Neural cell (in vitro differentiated cells): Measurements from ENCODE around the gene ATP5PF. TPM values are rescaled to one million over a fixed set of nuclear protein-coding genes. Genes with fewer than 3 reads are reported as not detected.

ENCODE experiments used
- H2AFZ ChIP-seq: fragments of 200-600, 300-800 bp; sonication (generic), shearing (Covaris generic); 2 replicates; pipeline ENCODE4 v1.6.0; 2014; ENCODE audit warnings: low read depth, mild to moderate bottlenecking, antibody characterized with exemption, low read length, moderate library complexity
- H3F3A ChIP-seq: fragments of 200-600 bp; shearing (Covaris generic); 2 replicates; pipeline ENCODE4 v1.6.1; 2016; ENCODE audit warnings: mild to moderate bottlenecking, moderate library complexity, mixed read lengths, antibody characterized with exemption, low read length; ENCODE audit not compliant: insufficient read depth, poor library complexity, severe bottlenecking
- H3K27ac ChIP-seq: fragments of 200-600, 300-800 bp; sonication (generic), shearing (Covaris generic); 2 replicates; pipeline ENCODE4 v1.5.1; 2014; ENCODE audit warnings: mild to moderate bottlenecking, low read length, moderate library complexity
- H3K27me3 ChIP-seq: fragments of 300-800, 200-600 bp; sonication (generic), shearing (Covaris generic); 2 replicates; pipeline ENCODE4 v1.6.0; 2014; ENCODE audit warnings: mild to moderate bottlenecking, low read depth, low read length, moderate library complexity; ENCODE audit not compliant: insufficient read depth
- H3K36me3 ChIP-seq: fragments of 300-800, 200-600 bp; sonication (generic), shearing (Covaris generic); 2 replicates; pipeline ENCODE4 v1.5.1; 2014; ENCODE audit warnings: mild to moderate bottlenecking, antibody characterized with exemption, low read length, moderate library complexity; ENCODE audit not compliant: insufficient read depth
- H3K4me2 ChIP-seq: fragments of 300-800, 200-600 bp; sonication (generic), shearing (Covaris generic); 2 replicates; pipeline ENCODE4 v1.6.0; 2014; ENCODE audit warnings: mild to moderate bottlenecking, low read length
- H3K4me3 ChIP-seq: fragments of 300-800, 200-600 bp; sonication (generic), shearing (Covaris generic); 2 replicates; pipeline ENCODE4 v1.5.1; 2014; ENCODE audit warnings: mild to moderate bottlenecking, low read length, moderate library complexity
- H3K79me2 ChIP-seq: fragments of 200-600 bp; shearing (Covaris generic); replicated peaks from 2 replicates; pipeline ENCODE4 v1.6.0; 2014; ENCODE audit warnings: mild to moderate bottlenecking, low read length, moderate library complexity; ENCODE audit not compliant: insufficient read depth
- H3K9ac ChIP-seq: fragments of 300-800, 200-600 bp; sonication (generic), shearing (Covaris generic); 2 replicates; pipeline ENCODE4 v1.6.1; 2016; ENCODE audit warnings: mild to moderate bottlenecking, low read length, mixed read lengths
- H3K9me2 ChIP-seq: fragments of 200-600 bp; shearing (Covaris generic); 2 replicates; pipeline ENCODE4 v1.6.1; 2016; ENCODE audit warnings: mild to moderate bottlenecking, low read length, mixed read lengths; ENCODE audit not compliant: insufficient read depth
- H3K9me3 ChIP-seq: fragments of 200-600, 300-800 bp; sonication (generic), shearing (Covaris generic); 2 replicates; pipeline ENCODE4 v1.6.1; 2016; ENCODE audit warnings: mild to moderate bottlenecking, mixed run types, low read length, moderate library complexity, mixed read lengths
- H4K20me1 ChIP-seq: fragments of 200-600 bp; shearing (Covaris generic); 2 replicates; pipeline ENCODE4 v1.6.1; 2016; ENCODE audit warnings: mild to moderate bottlenecking, mixed run types; ENCODE audit not compliant: insufficient read depth
- CTCF ChIP-seq: fragments of 450-650 bp; IDR thresholded peaks from 2 replicates; pipeline ENCODE4 v1.5.1; 2014; ENCODE audit warnings: antibody characterized with exemption, mild to moderate bottlenecking, moderate library complexity; ENCODE audit not compliant: poor library complexity, severe bottlenecking
- EP300 ChIP-seq: fragments of 450-650 bp; conservative IDR thresholded peaks from 2 replicates; pipeline ENCODE4 v1.6.1; 2014; ENCODE audit warnings: antibody characterized with exemption, mild to moderate bottlenecking, moderate library complexity; ENCODE audit not compliant: poor library complexity, severe bottlenecking
- EZH2 ChIP-seq: fragments of 200-600, 300-800 bp; shearing (Covaris generic), sonication (generic); IDR thresholded peaks from 2 replicates; pipeline ENCODE4 v1.6.1; 2014; ENCODE audit warnings: antibody characterized with exemption, low read length, borderline replicate concordance, mild to moderate bottlenecking; ENCODE audit not compliant: insufficient read depth, poor library complexity, severe bottlenecking
- MXI1 ChIP-seq: fragments of 450-650 bp; conservative IDR thresholded peaks from 2 replicates; pipeline ENCODE4 v1.6.1; 2014; ENCODE audit warnings: antibody characterized with exemption, mild to moderate bottlenecking; ENCODE audit not compliant: poor library complexity, severe bottlenecking
- POLR2AphosphoS5 ChIP-seq: IDR thresholded peaks from 2 replicates; pipeline ENCODE4 v1.6.1; 2012
- RAD21 ChIP-seq: fragments of 450-650 bp; conservative IDR thresholded peaks from 2 replicates; pipeline ENCODE4 v1.6.1; 2014; ENCODE audit warnings: antibody characterized with exemption, mild to moderate bottlenecking, moderate library complexity
- SMC3 ChIP-seq: fragments of 450-650 bp; conservative IDR thresholded peaks from 2 replicates; pipeline ENCODE4 v1.6.1; 2014; ENCODE audit warnings: antibody characterized with exemption, mild to moderate bottlenecking, moderate library complexity; ENCODE audit not compliant: poor library complexity
- TAF1 ChIP-seq: IDR thresholded peaks from 2 replicates; pipeline ENCODE4 v1.6.1; 2012; ENCODE audit warnings: low read depth
- polyA plus RNA-seq: library from polyadenylated mRNA; depleted of rRNA; stranded (reverse); fragments of >200 nt; gene quantifications from 2 replicates; pipeline ENCODE4 v1.2.3, GENCODE V29; 2014
- TF ChIP-seq, protein P1 (sequence below): IDR thresholded peaks from 2 replicates; pipeline ENCODE4 v1.6.1; 2012; ENCODE audit warnings: borderline replicate concordance

ATP5PF gene
- polyA plus RNA-seq, 1 donor from 2014 or later: 274 TPM

- Histone ChIP-seq H3K27ac (no peak overlapping the region), H4K20me1 (no peaks in the 10 kb centered on the region)
Observed at GRCh38 chr21:25732091-25732760, 2.5 kb downstream of the ATP5PF start.

GRCh38 chr21:25722631-25723030 is 12.1 kb downstream of the ATP5PF start:
- Histone ChIP-seq H3K4me3 (no peak overlapping the region), H3K9me3 (no peaks in the 10 kb centered on the region), H3K4me2 (no peak overlapping the region), H2AFZ (no peak overlapping the region), H3K27ac (no peak overlapping the region), H3K9ac (no peak overlapping the region), H4K20me1 (no peaks in the 10 kb centered on the region), H3K79me2 (no peaks in the 10 kb centered on the region), H3K27me3 (no peaks in the 10 kb centered on the region), H3K36me3 (peaks cover 21% of the 10 kb centered on the region), H3F3A (no peaks in the 10 kb centered on the region), H3K9me2 (no peaks in the 10 kb centered on the region)
- no peak for TF ChIP-seq EP300
- TF ChIP-seq, protein P1, sequence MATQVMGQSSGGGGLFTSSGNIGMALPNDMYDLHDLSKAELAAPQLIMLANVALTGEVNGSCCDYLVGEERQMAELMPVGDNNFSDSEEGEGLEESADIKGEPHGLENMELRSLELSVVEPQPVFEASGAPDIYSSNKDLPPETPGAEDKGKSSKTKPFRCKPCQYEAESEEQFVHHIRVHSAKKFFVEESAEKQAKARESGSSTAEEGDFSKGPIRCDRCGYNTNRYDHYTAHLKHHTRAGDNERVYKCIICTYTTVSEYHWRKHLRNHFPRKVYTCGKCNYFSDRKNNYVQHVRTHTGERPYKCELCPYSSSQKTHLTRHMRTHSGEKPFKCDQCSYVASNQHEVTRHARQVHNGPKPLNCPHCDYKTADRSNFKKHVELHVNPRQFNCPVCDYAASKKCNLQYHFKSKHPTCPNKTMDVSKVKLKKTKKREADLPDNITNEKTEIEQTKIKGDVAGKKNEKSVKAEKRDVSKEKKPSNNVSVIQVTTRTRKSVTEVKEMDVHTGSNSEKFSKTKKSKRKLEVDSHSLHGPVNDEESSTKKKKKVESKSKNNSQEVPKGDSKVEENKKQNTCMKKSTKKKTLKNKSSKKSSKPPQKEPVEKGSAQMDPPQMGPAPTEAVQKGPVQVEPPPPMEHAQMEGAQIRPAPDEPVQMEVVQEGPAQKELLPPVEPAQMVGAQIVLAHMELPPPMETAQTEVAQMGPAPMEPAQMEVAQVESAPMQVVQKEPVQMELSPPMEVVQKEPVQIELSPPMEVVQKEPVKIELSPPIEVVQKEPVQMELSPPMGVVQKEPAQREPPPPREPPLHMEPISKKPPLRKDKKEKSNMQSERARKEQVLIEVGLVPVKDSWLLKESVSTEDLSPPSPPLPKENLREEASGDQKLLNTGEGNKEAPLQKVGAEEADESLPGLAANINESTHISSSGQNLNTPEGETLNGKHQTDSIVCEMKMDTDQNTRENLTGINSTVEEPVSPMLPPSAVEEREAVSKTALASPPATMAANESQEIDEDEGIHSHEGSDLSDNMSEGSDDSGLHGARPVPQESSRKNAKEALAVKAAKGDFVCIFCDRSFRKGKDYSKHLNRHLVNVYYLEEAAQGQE: no peak
- TF ChIP-seq RAD21: no peak
- TF ChIP-seq EZH2: no peak
- no peak for TF ChIP-seq TAF1
- no peak for TF ChIP-seq SMC3
- no peak for TF ChIP-seq CTCF
- no peak for TF ChIP-seq POLR2AphosphoS5

More at GRCh38 chr21:25732091-25732760, 2.5 kb downstream of the ATP5PF start:
- Histone ChIP-seq H3F3A (no peaks in the 10 kb centered on the region), H3K9me2 (no peaks in the 10 kb centered on the region), H3K4me2 (no peak overlapping the region), H3K9ac (no peak overlapping the region), H3K36me3 (peaks cover 13% of the 10 kb centered on the region), H3K9me3 (no peaks in the 10 kb centered on the region), H3K79me2 (peaks cover 57% of the 10 kb centered on the region), H3K4me3 (no peak overlapping the region), H3K27me3 (no peaks in the 10 kb centered on the region), H2AFZ (no peak overlapping the region)
- TF ChIP-seq EZH2 (no peak), RAD21 (no peak), SMC3 (no peak), MXI1 (no peak), CTCF (no peak), POLR2AphosphoS5 (no peak), TAF1 (no peak), EP300 (no peak)
- TF ChIP-seq, protein P1: no peak
